LHCN-M2 (cell line): ENCODE results near the gene EMID1. TPM values are rescaled to one million over a fixed set of nuclear protein-coding genes. Genes with fewer than 3 reads are reported as not detected.

Experiments used
- DNase-seq: peaks from one replicate; pipeline ENCODE4 v3.0.0-alpha.2; 2012; ENCODE audit warnings: low read depth
- total RNA-seq: library from RNA; depleted of rRNA; stranded (reverse); fragments of >200 nt; gene quantifications from 2 replicates; pipeline ENCODE4 v1.2.3, GENCODE V29; 2014

The EMID1 gene
- total RNA-seq, 1 experiment from 2014 or later: 0.29 TPM

GRCh38 chr22:29288837-29289236 is 83.1 kb downstream of the EMID1 start:
- DNase-seq: no peak

GRCh38 chr22:29290061-29290460 is 84.4 kb downstream of the EMID1 start:
- DNase-seq: no peak

GRCh38 chr22:29291215-29291614 is 85.5 kb downstream of the EMID1 start:
- DNase-seq: no peak

- no peak for DNase-seq
Measured at GRCh38 chr22:29292379-29292778, 86.7 kb downstream of the EMID1 start.

- no peak for DNase-seq
Measured at GRCh38 chr22:29298641-29299040, 92.9 kb downstream of the EMID1 start.

- no peak for DNase-seq
Measured at GRCh38 chr22:29299136-29299900, 93.6 kb downstream of the EMID1 start.

GRCh38 chr22:29300467-29300806 is 94.7 kb downstream of the EMID1 start:
- DNase-seq: no peak

GRCh38 chr22:29300807-29301601 is 95.3 kb downstream of the EMID1 start:
- no peak for DNase-seq

GRCh38 chr22:29301716-29302401 is 96.2 kb downstream of the EMID1 start:
- no peak for DNase-seq

- DNase-seq: no peak
Measured at GRCh38 chr22:29302402-29302680, 96.6 kb downstream of the EMID1 start.

GRCh38 chr22:29302681-29303465 is 97.2 kb downstream of the EMID1 start:
- DNase-seq: no peak

- DNase-seq: no peak
Measured at GRCh38 chr22:29305836-29306174, 100.1 kb downstream of the EMID1 start.

GRCh38 chr22:29306175-29306834 is 100.6 kb downstream of the EMID1 start, which contains the start of gene GAS2L1:
Gene GAS2L1, plus strand, starts transcription at chr22:29306650. Its CDS starts 1,456 bp downstream, at chr22:29308106.
- DNase-seq: peak; percentile 78

GRCh38 chr22:29306835-29307595 is 101.3 kb downstream of the EMID1 start:
- DNase-seq: peak; percentile 67

- DNase-seq: no peak
Measured at GRCh38 chr22:29307596-29308147, 102.0 kb downstream of the EMID1 start.

GRCh38 chr22:29308148-29308790 is 102.6 kb downstream of the EMID1 start:
- DNase-seq: no peak

GRCh38 chr22:29308791-29309262 is 103.1 kb downstream of the EMID1 start:
- peak; percentile 66 for DNase-seq
